ENCODE data around the gene ZNF205.
A peak's percentile ranks its signal among the peaks of the same experiment; 100 is the strongest.

The ZNF205 gene

DNA sequence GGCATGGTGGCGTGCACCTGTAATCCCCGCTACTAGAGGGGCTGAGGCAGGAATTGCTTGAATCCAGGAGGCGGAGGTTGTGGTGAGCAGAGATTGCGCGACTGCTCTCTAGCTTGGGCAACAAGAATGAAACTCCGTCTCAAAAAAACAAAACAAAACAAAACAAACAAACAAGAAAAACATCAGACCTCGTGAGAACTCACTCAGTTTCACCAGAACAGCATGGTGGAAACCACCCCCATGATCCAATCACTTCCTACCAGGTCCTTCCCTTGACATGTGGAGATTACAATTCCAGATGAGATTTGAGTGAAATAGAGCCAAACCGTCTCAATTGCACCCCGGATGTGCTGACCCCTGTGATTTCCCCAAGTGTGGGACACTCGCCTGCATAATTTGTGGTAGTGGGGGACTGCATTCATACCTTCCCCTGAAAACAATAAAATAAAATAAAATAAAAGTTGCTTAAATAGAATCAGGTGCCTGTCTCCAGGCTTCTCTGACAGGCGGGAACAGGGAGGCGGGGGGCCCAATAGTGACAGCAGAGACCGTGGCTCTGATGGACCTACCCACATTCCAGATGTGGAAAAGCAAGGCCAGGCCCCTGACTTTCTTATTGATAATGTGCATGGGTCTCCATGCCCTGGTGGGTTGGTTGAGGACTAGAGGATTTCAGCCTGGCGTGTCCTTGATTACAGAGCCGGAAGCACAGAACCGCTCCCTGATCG, 26.4 kb upstream of the ZNF205 start:
- no peak for DNase-seq

DNA sequence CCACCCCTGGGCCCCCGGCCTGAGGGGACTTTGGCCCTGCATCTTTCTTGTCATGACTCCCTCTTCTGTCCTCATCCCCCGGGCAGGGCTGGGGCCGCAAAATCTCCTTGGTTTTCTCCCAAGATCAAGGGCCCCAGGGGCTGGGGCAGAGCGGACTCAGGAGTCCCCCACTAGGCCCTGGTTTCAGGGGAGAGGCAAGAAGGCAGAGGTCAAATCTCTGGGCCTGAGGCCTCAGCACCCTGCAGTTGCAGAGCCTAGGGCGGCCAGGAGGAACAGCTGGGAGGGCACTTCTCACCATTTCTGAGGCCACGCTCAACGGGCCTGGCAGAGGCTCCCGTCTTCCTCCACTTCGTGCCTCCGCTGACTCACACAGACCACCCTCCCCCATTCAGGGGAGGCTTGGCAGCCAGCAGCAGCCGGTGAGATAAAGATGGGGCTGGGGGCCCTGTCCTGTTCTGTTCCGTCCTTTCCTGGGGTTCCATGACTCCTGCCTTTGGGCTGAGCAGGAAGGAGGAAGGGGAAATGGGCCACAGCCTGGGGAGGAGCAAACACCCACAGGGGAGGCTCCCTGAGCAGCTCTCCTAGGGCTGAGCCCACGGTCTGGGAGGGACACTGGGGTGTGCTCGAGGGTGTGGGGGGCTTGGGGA, 25.7 kb upstream of the ZNF205 start:
- DNase-seq: no peak

GRCh38 chr16:3087243-3088235, 24.8 kb upstream of the ZNF205 start:
- no peak for DNase-seq

DNA sequence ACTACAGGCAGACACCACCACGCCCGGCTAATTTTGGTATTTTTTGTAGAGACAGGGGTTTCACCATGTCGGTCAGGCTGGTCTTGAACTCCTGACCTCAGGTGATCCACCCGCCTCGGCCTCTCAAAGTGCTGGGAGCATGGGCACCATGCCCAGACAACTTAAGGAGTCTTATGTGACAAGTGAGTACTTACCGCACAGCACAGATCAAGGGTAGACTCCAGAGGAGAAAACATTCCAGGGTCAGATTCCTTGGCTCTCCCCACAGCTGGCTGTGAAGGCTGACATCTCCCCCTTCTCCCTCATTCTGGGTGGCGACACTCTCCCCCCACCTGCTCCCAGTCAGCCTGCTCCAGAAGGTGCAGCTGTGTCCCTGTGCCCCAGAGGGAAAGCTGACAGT, 23.9 kb upstream of the ZNF205 start:
- no peak for DNase-seq

- DNase-seq: no peak
These were observed 23.3 kb upstream of the ZNF205 start for GRCh38 chr16:3088925-3089716.

DNA sequence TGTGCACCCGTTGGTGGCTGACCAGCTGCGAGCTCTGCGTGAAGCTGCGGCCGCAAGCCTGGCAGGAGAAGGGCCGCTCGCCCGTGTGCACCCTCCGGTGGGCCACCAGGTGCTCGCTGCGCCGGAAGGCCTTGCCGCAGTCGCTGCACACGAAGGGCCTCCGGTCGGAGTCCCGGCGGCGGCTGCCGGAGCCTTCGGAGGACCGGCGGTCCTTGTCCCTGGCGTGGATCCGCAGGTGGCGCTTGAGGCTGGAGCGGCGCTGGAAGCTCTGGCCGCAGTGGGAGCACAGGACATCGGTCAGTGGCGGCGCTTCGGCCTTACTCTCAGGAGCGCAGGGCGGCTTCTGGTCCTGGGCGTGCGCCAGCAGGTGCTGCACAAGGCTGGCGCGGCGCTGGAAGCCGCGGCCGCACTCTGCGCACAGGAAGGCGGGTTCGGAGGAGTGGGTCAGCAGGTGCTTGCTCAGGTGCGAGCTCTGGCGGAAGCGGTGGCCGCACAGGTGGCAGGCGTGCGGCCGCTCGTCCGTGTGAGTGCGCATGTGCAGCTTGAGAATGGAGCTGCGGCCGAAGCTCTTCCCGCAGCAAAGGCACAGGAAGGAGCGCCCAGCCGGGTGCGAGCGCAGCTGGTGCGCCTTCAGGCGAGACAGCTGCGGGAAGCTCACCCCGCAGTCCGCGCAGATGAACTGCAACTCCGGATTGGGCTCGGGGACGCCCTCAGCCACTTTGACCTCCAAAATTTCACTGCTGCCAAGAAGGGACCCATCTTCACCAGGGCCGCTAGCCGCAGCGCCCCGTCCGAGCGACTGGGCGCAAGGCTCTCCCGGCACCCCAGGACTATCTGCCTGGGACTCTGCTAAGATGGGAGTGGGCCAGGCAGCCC, 22.4 kb upstream of the ZNF205 start:
- DNase-seq: no peak

- DNase-seq: no peak
These were observed 20.8 kb upstream of the ZNF205 start for GRCh38 chr16:3091551-3091950.

DNA sequence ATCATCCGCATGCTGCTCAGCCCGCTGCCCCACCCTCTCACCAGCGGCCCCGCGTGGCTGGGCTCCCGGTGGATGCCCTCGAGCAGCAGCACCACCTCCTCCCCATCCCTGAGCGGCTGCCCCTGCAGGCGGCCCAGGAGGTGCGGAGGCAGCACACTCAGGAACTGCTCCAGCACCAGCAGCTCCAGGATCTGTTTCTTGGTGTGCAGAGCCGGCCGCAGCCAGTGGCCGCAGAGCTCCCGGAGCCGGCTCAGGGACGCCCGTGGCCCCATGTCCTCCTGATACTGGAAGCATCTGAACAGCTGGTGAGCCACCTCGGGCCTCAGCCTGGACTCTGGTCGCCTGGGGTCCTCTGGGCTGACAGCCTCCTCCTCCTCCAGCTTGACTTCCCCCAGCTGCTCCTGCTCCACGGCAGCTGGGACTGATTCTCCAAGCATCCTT, 19.9 kb upstream of the ZNF205 start:
- DNase-seq: no peak

- DNase-seq: no peak
These were observed 17.9 kb upstream of the ZNF205 start for GRCh38 chr16:3094289-3095027.

GRCh38 chr16:3095869-3096268, 16.5 kb upstream of the ZNF205 start:
- peak; percentile 31 for DNase-seq

DNA sequence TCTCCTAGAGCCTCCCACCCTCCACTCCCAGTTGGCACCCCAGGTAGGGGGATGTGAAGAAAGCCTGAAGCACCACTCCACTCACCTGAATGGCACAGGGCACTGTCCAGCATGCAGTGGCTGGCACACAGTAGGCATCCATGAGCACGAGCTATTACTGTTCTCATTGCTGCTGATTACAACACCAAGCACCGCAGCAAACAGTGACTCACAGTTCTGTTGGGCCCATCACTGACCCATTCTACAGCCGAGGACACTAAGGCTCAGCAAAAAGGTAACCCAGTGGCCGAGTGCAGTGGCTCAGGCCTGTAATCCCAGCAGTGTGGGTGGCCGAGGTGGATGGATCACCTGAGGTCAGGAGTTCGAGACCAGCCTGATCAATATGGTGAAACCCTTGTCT, 16.0 kb upstream of the ZNF205 start:
- DNase-seq: no peak

DNA sequence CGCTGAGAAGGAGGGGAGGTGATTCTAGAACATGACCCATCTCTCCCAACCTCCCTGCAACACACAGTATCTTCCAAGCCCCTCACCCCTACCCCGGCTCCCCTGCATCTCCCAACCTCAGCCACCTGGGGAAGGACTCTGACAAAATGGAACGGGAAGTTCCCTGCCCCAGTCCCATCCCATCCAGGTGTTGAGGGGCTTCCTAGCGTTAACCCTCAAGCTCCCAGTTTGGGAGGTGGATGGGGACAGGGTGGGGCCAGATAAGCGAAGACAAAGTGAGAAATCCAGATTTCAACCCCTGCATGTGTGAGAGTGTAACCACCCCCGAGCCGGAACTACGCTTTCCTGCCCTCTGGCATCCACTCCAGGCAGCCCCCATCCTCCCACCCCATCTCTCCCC, 15.1 kb upstream of the ZNF205 start:
- no peak for DNase-seq

GRCh38 chr16:3098459-3099394, 13.7 kb upstream of the ZNF205 start, which contains the start of gene ZSCAN10:
Gene ZSCAN10 (minus strand): TSS chr16:3099294. CDS start chr16:3092937, 6,357 bp downstream.
- DNase-seq: no peak

- DNase-seq: no peak
These were observed 13.0 kb upstream of the ZNF205 start for GRCh38 chr16:3099395-3099731.

- DNase-seq: peak; percentile 79
These were observed 12.5 kb upstream of the ZNF205 start for GRCh38 chr16:3099732-3100499.

DNA sequence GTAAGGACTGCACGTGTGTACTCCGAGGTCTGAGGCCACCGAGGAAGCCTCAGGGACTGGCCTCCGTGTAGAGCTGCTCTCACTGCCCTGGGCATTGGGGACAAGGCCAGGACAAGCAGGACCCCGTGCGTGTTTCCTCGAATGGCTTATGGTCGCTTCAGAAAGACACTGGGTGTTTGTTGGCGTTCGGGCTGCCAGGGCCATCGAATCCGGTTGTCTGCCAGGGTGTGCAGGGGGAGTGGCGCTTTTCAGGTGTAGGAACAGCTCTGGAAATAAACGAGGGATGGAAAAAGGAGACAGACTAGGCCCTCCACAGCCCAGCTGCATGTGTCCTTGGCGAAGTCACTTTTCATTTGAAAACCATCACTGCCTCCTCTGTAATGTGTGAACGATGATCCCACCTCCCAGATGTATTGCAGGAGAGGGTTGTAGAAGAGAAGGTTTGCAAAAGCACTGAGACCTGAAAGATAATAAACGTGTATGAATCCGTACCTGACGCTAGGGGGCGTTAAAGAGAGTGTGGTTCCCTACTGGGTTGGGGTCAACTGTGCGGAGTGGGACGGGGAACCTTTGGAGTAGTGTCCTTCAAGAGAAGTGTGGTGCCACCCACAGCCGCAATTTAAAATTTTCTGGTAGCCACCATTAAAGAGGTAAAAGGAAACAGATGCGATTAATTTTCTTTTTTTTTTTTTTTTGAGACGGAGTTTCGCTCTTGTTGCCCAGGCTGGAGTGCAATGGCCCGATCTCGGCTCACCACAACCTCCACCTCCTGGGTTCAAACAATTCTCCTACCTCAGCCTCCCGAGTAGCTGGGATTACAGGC, 11.2 kb upstream of the ZNF205 start:
- no peak for DNase-seq

DNA sequence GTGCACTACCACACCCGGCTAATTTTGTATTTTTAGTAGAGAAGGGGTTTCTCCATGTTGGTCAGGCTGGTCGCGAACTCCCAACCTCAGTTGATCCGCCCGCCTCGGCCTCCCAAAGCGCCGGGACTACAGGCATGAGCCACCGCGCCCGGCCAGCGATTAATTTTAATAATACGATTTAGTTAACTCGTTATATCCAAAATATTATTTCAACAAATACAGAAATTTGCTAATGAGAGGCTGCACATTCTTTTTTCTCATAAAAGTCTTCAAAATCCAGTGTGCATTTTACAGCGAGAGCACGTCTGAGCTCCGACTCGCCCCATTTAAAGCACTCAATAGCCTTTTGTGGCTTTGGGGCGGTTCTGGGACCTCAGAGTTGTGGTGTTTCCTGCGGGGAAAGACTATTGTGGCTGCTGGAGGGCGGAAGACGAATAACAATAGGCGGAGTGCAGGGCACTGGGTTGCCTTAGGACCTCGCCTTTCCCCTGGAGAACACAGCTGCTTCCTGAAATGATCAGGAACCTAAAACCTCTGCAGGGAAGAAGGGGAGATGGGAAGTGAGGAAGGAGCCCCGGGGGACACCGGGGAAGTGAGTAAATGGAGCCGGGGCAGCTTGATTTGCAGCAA, 10.4 kb upstream of the ZNF205 start:
- DNase-seq: no peak
